GM19193 (cell line): Measurements from ENCODE around the gene NR6A1.

ENCODE experiments used
- POLR2A ChIP-seq: IDR thresholded peaks from 4 replicates; pipeline ENCODE4 v1.6.1; 2011; ENCODE audit not compliant: insufficient read depth, insufficient read length; ENCODE audit errors: extremely low read depth

Gene NR6A1

GRCh38 chr9:124710766-124711165 is 60.3 kb downstream of the NR6A1 start:
- TF ChIP-seq POLR2A: no peak

GRCh38 chr9:124709292-124709690 is 61.8 kb downstream of the NR6A1 start:
- no peak for TF ChIP-seq POLR2A

GRCh38 chr9:124708633-124709291 is 62.3 kb downstream of the NR6A1 start:
- TF ChIP-seq POLR2A: no peak

GRCh38 chr9:124708074-124708473 is 63.0 kb downstream of the NR6A1 start:
- no peak for TF ChIP-seq POLR2A

- no peak for TF ChIP-seq POLR2A
Observed at GRCh38 chr9:124707666-124708065, 63.4 kb downstream of the NR6A1 start.

- no peak for TF ChIP-seq POLR2A
Observed at GRCh38 chr9:124706685-124707084, 64.4 kb downstream of the NR6A1 start.

- no peak for TF ChIP-seq POLR2A
Observed at GRCh38 chr9:124699575-124699974, 71.5 kb downstream of the NR6A1 start.

- no peak for TF ChIP-seq POLR2A
Observed at GRCh38 chr9:124698265-124698664, 72.8 kb downstream of the NR6A1 start.

- no peak for TF ChIP-seq POLR2A
Observed at GRCh38 chr9:124697326-124698200, 73.5 kb downstream of the NR6A1 start.

- no peak for TF ChIP-seq POLR2A
Observed at GRCh38 chr9:124696101-124696500, 75.0 kb downstream of the NR6A1 start.

- TF ChIP-seq POLR2A: no peak
Observed at GRCh38 chr9:124695280-124695890, 75.7 kb downstream of the NR6A1 start.

GRCh38 chr9:124694414-124695279 is 76.5 kb downstream of the NR6A1 start:
- no peak for TF ChIP-seq POLR2A

- no peak for TF ChIP-seq POLR2A
Observed at GRCh38 chr9:124693403-124693802, 77.7 kb downstream of the NR6A1 start.

- no peak for TF ChIP-seq POLR2A
Observed at GRCh38 chr9:124688238-124688904, 82.7 kb downstream of the NR6A1 start.
